Natural killer cell treated with Interleukin-12 subunit alpha and Interleukin-12 subunit beta and Interleukin-15 and Interleukin-18, amount 100 ng/mL, for 72 hours (primary cell): ENCODE data around the gene PTPRK. TPM values are rescaled to one million over a fixed set of nuclear protein-coding genes. Genes with fewer than 3 reads are reported as not detected.

ENCODE experiments used
- ATAC-seq, 2 donors: fragments of 150-1000 bp; cut with Tn5 transposase in 1 of 2; sonication (Bioruptor Pico), chemical (Tn5 transposase) in 1 of 2; 2 replicates each; pipeline ENCODE4 v1.10.0; 2021
- DNase-seq: peaks from one replicate; pipeline ENCODE4 v3.0.0; 2022; ENCODE audit warnings: low spot score
- H3K27ac Mint-ChIP-seq, 2 donors: 1 replicate in 1 of 2; 2 replicates in 1 of 2; pipeline ENCODE4 v1.8.0; 2022; ENCODE audit warnings: mixed read lengths in 2 of 2, mild to moderate bottlenecking in 1 of 2, moderate library complexity in 1 of 2
- H3K27me3 Mint-ChIP-seq, 2 donors: 1 replicate in 1 of 2; 2 replicates in 1 of 2; pipeline ENCODE4 v1.8.0; 2022; ENCODE audit warnings: mixed read lengths in 2 of 2
- H3K36me3 Mint-ChIP-seq: one replicate; pipeline ENCODE4 v1.8.0; 2022; ENCODE audit warnings: mixed read lengths
- H3K4me1 Mint-ChIP-seq, 2 donors: 1 replicate in 1 of 2; 2 replicates in 1 of 2; pipeline ENCODE4 v1.8.0; 2022; ENCODE audit warnings: low read depth in 2 of 2, mixed read lengths in 2 of 2, mild to moderate bottlenecking in 1 of 2
- H3K4me3 Mint-ChIP-seq: one replicate; pipeline ENCODE4 v1.8.0; 2022; ENCODE audit warnings: mixed read lengths
- H3K9me3 Mint-ChIP-seq: 2 replicates; pipeline ENCODE4 v1.8.0; 2022; ENCODE audit warnings: mixed read lengths
- total RNA-seq, 2 donors: library from RNA; stranded (reverse); gene quantifications; one replicate each; pipeline ENCODE4 v1.2.3, GENCODE V29; 2022

Gene PTPRK
- total RNA-seq, 2 donors from 2014 or later: 0.59 to 13.8 TPM

- H3K9me3 Mint-ChIP-seq: peaks cover 3% of the 10 kb centered on the region
- ATAC-seq (no peak), DNase-seq (no peak)
- no peak overlapping the region for H3K27ac Mint-ChIP-seq
- H3K4me3 Mint-ChIP-seq: no peak overlapping the region
- H3K4me1 Mint-ChIP-seq: no peaks in the 10 kb centered on the region
- H3K27me3 Mint-ChIP-seq: no peaks in the 10 kb centered on the region
- H3K36me3 Mint-ChIP-seq: no peaks in the 10 kb centered on the region
Observed at GRCh38 chr6:128397996-128398395, 122.4 kb downstream of the PTPRK start.

- no peak for DNase-seq
Observed at GRCh38 chr6:128395596-128395995, 124.8 kb downstream of the PTPRK start.

GRCh38 chr6:128395188-128395587 lies 125.2 kb downstream of the PTPRK start:
- peaks cover 0 to under 1% of the 10 kb centered on the region in 2 donors for H3K27me3 Mint-ChIP-seq
- ATAC-seq: no peak
- no peaks in the 10 kb centered on the region for H3K36me3 Mint-ChIP-seq
- H3K4me3 Mint-ChIP-seq: no peak overlapping the region
- no peak overlapping the region for H3K27ac Mint-ChIP-seq
- no peaks in the 10 kb centered on the region for H3K4me1 Mint-ChIP-seq
- H3K9me3 Mint-ChIP-seq: peaks cover 3% of the 10 kb centered on the region
- no peak for DNase-seq

More at GRCh38 chr6:128395596-128395995, 124.8 kb downstream of the PTPRK start:
- H3K27ac Mint-ChIP-seq: no peak overlapping the region
- no peak overlapping the region for H3K4me3 Mint-ChIP-seq
- no peaks in the 10 kb centered on the region for H3K27me3 Mint-ChIP-seq
- no peaks in the 10 kb centered on the region for H3K36me3 Mint-ChIP-seq
- H3K9me3 Mint-ChIP-seq: peaks cover 3% of the 10 kb centered on the region
- H3K4me1 Mint-ChIP-seq: no peaks in the 10 kb centered on the region
- ATAC-seq: no peak

- H3K4me3 Mint-ChIP-seq: no peak overlapping the region
- H3K9me3 Mint-ChIP-seq: peaks cover 3% of the 10 kb centered on the region
- ATAC-seq (no peak), DNase-seq (no peak)
- H3K36me3 Mint-ChIP-seq: no peaks in the 10 kb centered on the region
- peaks cover 0 to 6% of the 10 kb centered on the region in 2 donors for H3K27me3 Mint-ChIP-seq
- H3K27ac Mint-ChIP-seq: no peak overlapping the region
- H3K4me1 Mint-ChIP-seq: no peaks in the 10 kb centered on the region
Observed at GRCh38 chr6:128394167-128394566, 126.2 kb downstream of the PTPRK start.

GRCh38 chr6:128389820-128390534 lies 130.4 kb downstream of the PTPRK start:
- no peak for ATAC-seq
- Mint-ChIP-seq H3K9me3 (no peaks in the 10 kb centered on the region), H3K27me3 (peaks cover 0 to 6% of the 10 kb centered on the region in 2 donors), H3K4me1 (no peaks in the 10 kb centered on the region), H3K27ac (no peak overlapping the region), H3K36me3 (no peaks in the 10 kb centered on the region), H3K4me3 (no peak overlapping the region)
- no peak for DNase-seq

GRCh38 chr6:128388380-128388779 lies 132.0 kb downstream of the PTPRK start:
- DNase-seq (no peak), ATAC-seq (no peak)
- H3K9me3 Mint-ChIP-seq: no peaks in the 10 kb centered on the region
- no peak overlapping the region for H3K4me3 Mint-ChIP-seq
- no peak overlapping the region for H3K27ac Mint-ChIP-seq
- H3K36me3 Mint-ChIP-seq: no peaks in the 10 kb centered on the region
- H3K27me3 Mint-ChIP-seq: peaks cover 0 to 6% of the 10 kb centered on the region in 2 donors
- no peaks in the 10 kb centered on the region for H3K4me1 Mint-ChIP-seq

- H3K4me3 Mint-ChIP-seq: no peak overlapping the region
- no peaks in the 10 kb centered on the region for H3K27me3 Mint-ChIP-seq
- H3K27ac Mint-ChIP-seq: no peak overlapping the region
- DNase-seq (no peak), ATAC-seq (no peak)
- no peaks in the 10 kb centered on the region for H3K4me1 Mint-ChIP-seq
- no peaks in the 10 kb centered on the region for H3K36me3 Mint-ChIP-seq
- H3K9me3 Mint-ChIP-seq: peaks cover 6% of the 10 kb centered on the region
Observed at GRCh38 chr6:128380891-128381290, 139.5 kb downstream of the PTPRK start.

GRCh38 chr6:128379577-128379976 lies 140.8 kb downstream of the PTPRK start:
- Mint-ChIP-seq H3K9me3 (peaks cover 9% of the 10 kb centered on the region), H3K36me3 (no peaks in the 10 kb centered on the region), H3K27ac (no peak overlapping the region), H3K4me3 (no peak overlapping the region), H3K27me3 (no peaks in the 10 kb centered on the region), H3K4me1 (no peaks in the 10 kb centered on the region)
- DNase-seq (no peak), ATAC-seq (no peak)

GRCh38 chr6:128376952-128377503 lies 143.4 kb downstream of the PTPRK start:
- Mint-ChIP-seq H3K4me1 (no peaks in the 10 kb centered on the region), H3K4me3 (no peak overlapping the region), H3K36me3 (no peaks in the 10 kb centered on the region), H3K27me3 (no peaks in the 10 kb centered on the region), H3K27ac (no peak overlapping the region), H3K9me3 (peaks cover 13% of the 10 kb centered on the region)
- no peak for ATAC-seq
- no peak for DNase-seq

GRCh38 chr6:128371136-128371535 lies 149.3 kb downstream of the PTPRK start:
- Mint-ChIP-seq H3K27ac (no peak overlapping the region), H3K27me3 (no peaks in the 10 kb centered on the region), H3K9me3 (peaks cover 7% of the 10 kb centered on the region), H3K4me3 (no peak overlapping the region), H3K4me1 (no peaks in the 10 kb centered on the region), H3K36me3 (no peaks in the 10 kb centered on the region)
- DNase-seq (no peak), ATAC-seq (no peak)

- Mint-ChIP-seq H3K4me3 (no peak overlapping the region), H3K36me3 (no peaks in the 10 kb centered on the region), H3K9me3 (peaks cover 7% of the 10 kb centered on the region), H3K4me1 (no peaks in the 10 kb centered on the region), H3K27ac (no peak overlapping the region), H3K27me3 (no peaks in the 10 kb centered on the region)
- no peak for DNase-seq
- ATAC-seq: no peak
Observed at GRCh38 chr6:128370072-128370471, 150.3 kb downstream of the PTPRK start.

GRCh38 chr6:128368213-128368944 lies 152.0 kb downstream of the PTPRK start:
- no peak for DNase-seq
- no peak overlapping the region for H3K27ac Mint-ChIP-seq
- H3K27me3 Mint-ChIP-seq: no peaks in the 10 kb centered on the region
- no peak overlapping the region for H3K4me3 Mint-ChIP-seq
- no peak for ATAC-seq
- no peaks in the 10 kb centered on the region for H3K9me3 Mint-ChIP-seq
- H3K4me1 Mint-ChIP-seq: no peaks in the 10 kb centered on the region
- no peaks in the 10 kb centered on the region for H3K36me3 Mint-ChIP-seq

GRCh38 chr6:128367437-128367836 lies 153.0 kb downstream of the PTPRK start:
- ATAC-seq (no peak), DNase-seq (no peak)
- no peaks in the 10 kb centered on the region for H3K36me3 Mint-ChIP-seq
- H3K27ac Mint-ChIP-seq: no peak overlapping the region
- H3K27me3 Mint-ChIP-seq: no peaks in the 10 kb centered on the region
- no peaks in the 10 kb centered on the region for H3K9me3 Mint-ChIP-seq
- H3K4me3 Mint-ChIP-seq: no peak overlapping the region
- no peaks in the 10 kb centered on the region for H3K4me1 Mint-ChIP-seq

- H3K4me3 Mint-ChIP-seq: no peak overlapping the region
- H3K27ac Mint-ChIP-seq: no peak overlapping the region
- ATAC-seq (no peak), DNase-seq (no peak)
- no peaks in the 10 kb centered on the region for H3K27me3 Mint-ChIP-seq
- H3K4me1 Mint-ChIP-seq: no peaks in the 10 kb centered on the region
- H3K36me3 Mint-ChIP-seq: no peaks in the 10 kb centered on the region
- no peaks in the 10 kb centered on the region for H3K9me3 Mint-ChIP-seq
Observed at GRCh38 chr6:128365520-128366160, 154.8 kb downstream of the PTPRK start.
